Neuronal stem cell (in vitro differentiated cells): ENCODE measurements around the gene SRC.

Experiments
- DNase-seq: peaks from one replicate; pipeline ENCODE4 v3.0.0-alpha.2; 2013; ENCODE audit warnings: low spot score
- H2AFZ ChIP-seq: one replicate; pipeline ENCODE4 v1.6.1; 2013; ENCODE audit warnings: mild to moderate bottlenecking, low read length, inconsistent platforms
- H2AK5ac ChIP-seq: 2 replicates; pipeline ENCODE4 v1.6.1; 2013; ENCODE audit warnings: low read depth, mild to moderate bottlenecking, inconsistent platforms, low read length, moderate library complexity, mixed read lengths
- H2BK120ac ChIP-seq: 2 replicates; pipeline ENCODE4 v1.6.1; 2013; ENCODE audit warnings: low read depth, mild to moderate bottlenecking, inconsistent platforms, low read length, moderate library complexity, mixed read lengths
- H2BK12ac ChIP-seq: one replicate; pipeline ENCODE4 v1.6.1; 2013; ENCODE audit warnings: low read length, inconsistent platforms
- H2BK15ac ChIP-seq: 2 replicates; pipeline ENCODE4 v1.6.1; 2013; ENCODE audit warnings: mild to moderate bottlenecking, low read length, inconsistent platforms, mixed read lengths
- H2BK5ac ChIP-seq: one replicate; pipeline ENCODE4 v1.6.1; 2013; ENCODE audit warnings: inconsistent platforms, mild to moderate bottlenecking, low read length, moderate library complexity
- H3K14ac ChIP-seq: one replicate; pipeline ENCODE4 v1.6.1; 2013; ENCODE audit warnings: low read length, inconsistent platforms
- H3K18ac ChIP-seq: 2 replicates; pipeline ENCODE4 v1.6.1; 2013; ENCODE audit warnings: low read length, inconsistent platforms
- H3K23ac ChIP-seq: 2 replicates; pipeline ENCODE4 v1.6.1; 2013; ENCODE audit warnings: low read depth, mild to moderate bottlenecking, mixed read lengths, low read length, inconsistent platforms; ENCODE audit not compliant: poor library complexity
- H3K27ac ChIP-seq: replicated peaks from 3 replicates; pipeline ENCODE4 v1.5.1; 2013; ENCODE audit warnings: low read length, inconsistent platforms
- H3K27me3 ChIP-seq, 3 experiments: 2 replicates each; pipeline ENCODE4 v1.6.1; 2013; ENCODE audit warnings: low read length in 3 of 3, mild to moderate bottlenecking in 2 of 3, inconsistent platforms in 1 of 3, low read depth in 1 of 3, mixed read lengths in 1 of 3, moderate library complexity in 1 of 3; ENCODE audit not compliant: control insufficient read depth in 3 of 3, insufficient read depth in 3 of 3
- H3K36me3 ChIP-seq, 2 donors: replicated peaks in 1 of 2; 2 replicates each; pipeline ENCODE4 v1.6.1; 2013; ENCODE audit warnings: low read length in 2 of 2; ENCODE audit not compliant: control insufficient read depth in 2 of 2, insufficient read depth in 2 of 2
- H3K4ac ChIP-seq: 2 replicates; pipeline ENCODE4 v1.6.1; 2013; ENCODE audit warnings: inconsistent platforms, mild to moderate bottlenecking, low read length, moderate library complexity
- H3K4me1 ChIP-seq, 2 donors: 1 replicate in 1 of 2; 2 replicates in 1 of 2; pipeline ENCODE4 v1.6.1; 2013; ENCODE audit warnings: low read length in 2 of 2, low read depth in 1 of 2; ENCODE audit not compliant: control insufficient read depth in 2 of 2, insufficient read depth in 1 of 2
- H3K4me2 ChIP-seq: one replicate; pipeline ENCODE4 v1.6.1; 2013; ENCODE audit warnings: mild to moderate bottlenecking, low read length, inconsistent platforms; ENCODE audit not compliant: insufficient read depth, poor library complexity, severe bottlenecking
- H3K4me3 ChIP-seq, 2 donors: 2 replicates each; pipeline ENCODE4 v1.5.1; 2013; ENCODE audit warnings: low read length in 2 of 2, mild to moderate bottlenecking in 2 of 2, inconsistent platforms in 1 of 2, moderate library complexity in 1 of 2
- H3K79me1 ChIP-seq: one replicate; pipeline ENCODE4 v1.6.1; 2013; ENCODE audit warnings: low read depth, mild to moderate bottlenecking, inconsistent platforms, low read length, moderate library complexity
- H3K9ac ChIP-seq: one replicate; pipeline ENCODE4 v1.6.1; 2013; ENCODE audit warnings: mild to moderate bottlenecking, low read depth, low read length, inconsistent platforms; ENCODE audit not compliant: poor library complexity
- H3K9me3 ChIP-seq, 2 donors: replicated peaks in 1 of 2; 2 replicates each; pipeline versions ENCODE3 to v1.6.1; 2013; ENCODE audit warnings: low read length in 2 of 2, mild to moderate bottlenecking in 2 of 2, inconsistent platforms in 1 of 2, low read depth in 1 of 2, mixed read lengths in 1 of 2, moderate library complexity in 1 of 2; ENCODE audit not compliant: control insufficient read depth in 2 of 2, insufficient read depth in 1 of 2
- H4K8ac ChIP-seq: one replicate; pipeline ENCODE4 v1.6.1; 2013; ENCODE audit warnings: low read depth, mild to moderate bottlenecking, inconsistent platforms, low read length, moderate library complexity
- H4K91ac ChIP-seq: one replicate; pipeline ENCODE4 v1.6.1; 2013; ENCODE audit warnings: low read length, low read depth, mild to moderate bottlenecking, inconsistent platforms; ENCODE audit not compliant: poor library complexity
- WGBS, 2 donors: extraction: QIAGEN DNeasy Blood & Tissue Kit; methylation state at CpG; one replicate each; pipeline ENCODE4 v1.1.7; 2013; ENCODE audit warnings: missing lambda C conversion rate in 2 of 2, mixed read lengths in 1 of 2; ENCODE audit not compliant: insufficient read length in 2 of 2, insufficient replicate concordance in 1 of 2; ENCODE audit errors: extremely low coverage in 2 of 2; 5-methylcytosine and 5-hydroxymethylcytosine counted together

Gene SRC

DNA sequence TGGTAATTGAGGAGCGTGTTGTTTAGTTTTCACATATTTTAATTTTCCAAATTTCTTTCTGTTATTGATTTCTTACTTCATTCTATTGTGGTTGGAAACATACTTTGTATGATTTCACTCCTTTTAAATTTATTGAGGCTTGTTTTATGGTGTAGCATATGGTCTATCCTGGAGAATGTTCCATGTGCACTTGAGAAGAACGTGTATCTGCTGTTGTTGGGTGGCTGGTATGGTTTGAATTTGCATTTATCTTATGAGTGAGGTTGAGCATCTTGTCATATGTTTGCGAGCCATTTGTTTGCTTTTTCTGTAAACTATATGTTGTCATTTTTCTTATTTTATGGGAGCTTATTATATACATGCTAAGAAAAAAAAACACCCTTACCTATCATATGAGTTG lies 26.5 kb downstream of the SRC start:
- Histone ChIP-seq H2BK15ac (no peak overlapping the region), H4K8ac (no peak overlapping the region), H2BK120ac (no peak overlapping the region), H3K9ac (no peak overlapping the region), H3K4me3 (no peak overlapping the region), H4K91ac (no peak overlapping the region), H3K4me1 (no peaks in the 10 kb centered on the region), H3K36me3 (peaks cover 3 to 46% of the 10 kb centered on the region in 2 donors), H3K4ac (no peak overlapping the region), H2BK5ac (no peak overlapping the region), H3K18ac (no peak overlapping the region), H3K27me3 (no peaks in the 10 kb centered on the region), H3K79me1 (no peaks in the 10 kb centered on the region), H3K14ac (no peak overlapping the region), H2BK12ac (no peak overlapping the region), H3K9me3 (no peaks in the 10 kb centered on the region), H3K23ac (no peak overlapping the region), H3K27ac (no peak overlapping the region), H3K4me2 (no peak overlapping the region), H2AK5ac (no peak overlapping the region), H2AFZ (no peak overlapping the region)
- WGBS, 2 donors, result no CpG with 5 or more reads among the region's 3 CpGs
- DNase-seq, result no peak

DNA sequence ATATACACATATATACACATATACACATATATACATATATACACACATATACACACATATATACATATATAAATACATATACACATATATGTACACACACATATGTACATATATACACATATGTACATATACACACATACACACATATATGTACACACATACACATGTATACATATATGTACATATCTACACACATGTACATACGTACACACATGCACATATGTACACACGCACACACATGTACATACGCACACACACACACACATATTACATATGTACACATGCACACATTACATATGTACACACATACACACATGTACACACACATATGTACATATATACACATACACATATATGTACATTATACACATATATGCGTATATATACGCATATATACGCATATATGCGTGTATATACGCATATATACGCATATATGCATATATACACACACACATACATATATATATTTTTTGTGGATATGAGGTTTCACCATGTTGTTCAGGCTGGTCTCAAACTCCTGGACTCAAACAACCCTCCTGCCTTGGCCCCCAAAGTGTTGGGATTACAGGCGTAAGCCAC lies 27.2 kb downstream of the SRC start:
- Histone ChIP-seq H3K9me3 (no peaks in the 10 kb centered on the region), H3K4me2 (no peak overlapping the region), H3K18ac (no peak overlapping the region), H3K9ac (no peak overlapping the region), H2AFZ (no peak overlapping the region), H2BK15ac (no peak overlapping the region), H3K36me3 (peaks cover 3 to 42% of the 10 kb centered on the region in 2 donors), H2AK5ac (no peak overlapping the region), H3K4ac (no peak overlapping the region), H4K91ac (no peak overlapping the region), H4K8ac (no peak overlapping the region), H3K4me1 (no peaks in the 10 kb centered on the region), H2BK5ac (no peak overlapping the region), H2BK12ac (no peak overlapping the region), H3K27me3 (no peaks in the 10 kb centered on the region), H3K27ac (no peak overlapping the region), H3K14ac (no peak overlapping the region), H3K23ac (no peak overlapping the region), H2BK120ac (no peak overlapping the region), H3K4me3 (no peak overlapping the region), H3K79me1 (no peaks in the 10 kb centered on the region)
- no peak for DNase-seq
- no CpG with 5 or more reads among the region's 10 CpGs for WGBS, 2 donors

DNA sequence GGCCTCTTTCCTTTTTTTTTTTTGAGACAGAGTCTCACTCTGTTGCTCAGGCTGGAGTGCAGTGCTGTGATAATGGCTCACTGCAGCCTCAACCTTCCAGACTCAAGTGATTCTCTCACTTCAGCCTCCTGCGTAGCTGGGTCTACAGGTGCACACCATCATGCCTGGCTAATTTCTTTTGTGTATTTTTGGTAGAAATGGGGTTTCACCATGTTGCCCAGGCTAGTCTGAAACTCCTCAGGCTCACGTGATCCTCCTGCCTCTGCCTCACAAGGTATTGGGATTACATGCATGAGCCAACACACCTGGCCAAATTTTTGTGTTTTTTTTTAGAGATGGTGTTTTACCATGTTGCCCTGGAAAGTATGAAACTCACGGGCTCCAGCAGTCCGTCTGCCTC lies 29.3 kb downstream of the SRC start:
- peaks cover 3 to 36% of the 10 kb centered on the region in 2 donors for H3K36me3 ChIP-seq
- no CpG with 5 or more reads among the region's 4 CpGs for WGBS, 2 donors
- no peak overlapping the region for H4K8ac ChIP-seq

DNA sequence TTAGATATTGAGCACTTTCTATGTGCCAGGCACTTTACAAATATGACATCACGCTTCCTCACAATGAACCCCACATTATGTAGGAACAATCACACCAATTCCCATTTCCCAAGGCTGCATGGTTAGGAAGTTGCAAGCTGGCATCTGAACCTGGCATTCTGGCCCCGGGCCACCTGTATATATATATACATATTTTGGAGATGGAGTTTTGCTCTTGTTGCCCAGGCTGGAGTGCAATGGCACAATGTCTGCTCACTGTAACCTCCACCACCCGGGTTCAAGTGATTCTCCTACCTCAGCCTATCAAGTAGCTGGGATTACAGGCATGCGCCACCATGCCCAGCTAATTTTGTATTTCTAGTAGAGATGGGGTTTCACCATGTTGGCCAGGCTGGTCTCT lies 30.4 kb downstream of the SRC start:
- H3K18ac ChIP-seq, result no peak overlapping the region
- peaks cover 3 to 43% of the 10 kb centered on the region in 2 donors for H3K36me3 ChIP-seq
- H3K4me3 ChIP-seq, result no peak overlapping the region
- H2BK12ac ChIP-seq, result no peak overlapping the region
- H2AFZ ChIP-seq, result no peak overlapping the region
- H3K4ac ChIP-seq, result no peak overlapping the region
- no peak overlapping the region for H3K27ac ChIP-seq
- no peaks in the 10 kb centered on the region for H3K9me3 ChIP-seq
- no peak overlapping the region for H2BK5ac ChIP-seq
- H3K27me3 ChIP-seq, result no peaks in the 10 kb centered on the region
- no peak overlapping the region for H4K91ac ChIP-seq
- H3K14ac ChIP-seq, result no peak overlapping the region
- peaks cover 1% of the 10 kb centered on the region for H3K79me1 ChIP-seq
- H4K8ac ChIP-seq, result no peak overlapping the region
- H2AK5ac ChIP-seq, result no peak overlapping the region
- H3K4me2 ChIP-seq, result no peak overlapping the region
- no CpG with 5 or more reads among the region's 4 CpGs for WGBS, 2 donors
- no peak overlapping the region for H3K23ac ChIP-seq
- no peak overlapping the region for H3K9ac ChIP-seq
- H2BK120ac ChIP-seq, result no peak overlapping the region
- no peak overlapping the region for H2BK15ac ChIP-seq
- DNase-seq, result no peak
- no peaks in the 10 kb centered on the region for H3K4me1 ChIP-seq

More for the DNA sequence above, 29.3 kb downstream of the SRC start:
- Histone ChIP-seq H3K14ac (no peak overlapping the region), H3K27ac (no peak overlapping the region), H2BK12ac (no peak overlapping the region), H2AFZ (no peak overlapping the region), H3K4me3 (no peak overlapping the region), H4K91ac (no peak overlapping the region), H3K4me2 (no peak overlapping the region), H3K79me1 (peaks cover 1% of the 10 kb centered on the region), H2BK120ac (no peak overlapping the region), H3K4me1 (no peaks in the 10 kb centered on the region), H3K9me3 (no peaks in the 10 kb centered on the region), H3K27me3 (no peaks in the 10 kb centered on the region), H2BK5ac (no peak overlapping the region), H3K4ac (no peak overlapping the region), H3K18ac (no peak overlapping the region), H3K9ac (no peak overlapping the region), H3K23ac (no peak overlapping the region), H2BK15ac (no peak overlapping the region), H2AK5ac (no peak overlapping the region)
- no peak for DNase-seq
